ENCODE data around the gene THRB.
A peak's percentile ranks its signal among the peaks of the same experiment; 100 is the strongest.
"Not testable (repeated sequence)": the region's sequence is repeated elsewhere in the genome, so short reads cannot be mapped to it uniquely, and the experiment has no call there.

THRB gene

DNA sequence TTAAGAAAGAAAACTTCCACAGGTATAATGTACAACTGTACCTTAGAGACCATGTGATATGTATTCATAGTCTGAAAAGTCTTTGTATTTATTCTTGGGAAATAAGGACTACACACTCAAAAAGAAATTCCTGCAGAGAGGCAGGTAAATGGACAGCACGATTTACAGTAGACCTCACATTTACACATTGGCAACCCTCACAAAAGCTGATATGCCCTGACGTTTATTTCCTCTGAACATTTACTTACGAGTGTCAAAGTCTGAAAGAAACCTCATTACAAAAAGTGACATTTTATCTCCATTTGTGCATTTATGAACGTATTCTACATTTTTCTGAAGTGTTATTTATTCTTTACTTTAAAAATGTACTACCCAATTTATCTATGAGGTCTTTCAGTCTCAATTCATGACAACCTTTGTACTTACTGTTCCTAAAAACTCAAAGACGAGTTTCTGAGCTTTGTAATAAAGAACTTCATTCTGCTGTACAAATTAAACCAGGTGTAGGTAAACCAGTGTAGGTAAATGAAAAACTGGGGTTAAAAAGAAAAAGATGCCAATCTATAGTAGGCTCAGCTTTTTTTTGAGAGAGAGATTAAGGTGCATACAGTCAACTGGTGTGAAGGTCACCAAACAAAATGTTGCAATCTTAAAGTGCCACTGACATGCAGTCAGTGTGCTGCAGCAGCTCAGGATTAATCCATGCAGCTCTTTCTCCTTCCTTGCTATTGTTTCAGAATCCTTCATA lies 44.3 kb downstream of the THRB start:
- DNase-seq (ENCODE audit: low spot score), result no peak

DNA sequence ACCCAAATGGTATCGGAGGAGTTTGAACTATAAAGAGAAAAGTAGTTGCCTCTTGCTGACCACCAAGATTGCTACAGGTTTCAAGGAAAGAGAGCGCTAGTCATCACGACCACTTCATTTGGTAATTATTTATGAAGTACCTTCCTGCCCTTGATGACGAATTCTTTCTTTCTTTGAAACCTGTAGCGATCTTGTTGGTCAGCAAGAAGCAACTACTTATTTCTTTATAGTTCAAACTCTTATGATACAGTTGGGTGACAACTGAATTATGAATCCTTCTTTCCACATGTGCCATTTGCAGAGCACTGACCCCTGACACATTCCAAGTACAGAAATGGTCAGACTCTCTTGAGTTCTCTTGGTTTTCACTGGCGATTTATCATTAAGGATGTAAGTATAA lies 46.8 kb downstream of the THRB start:
- DNase-seq (ENCODE audit: low spot score), result no peak

DNA sequence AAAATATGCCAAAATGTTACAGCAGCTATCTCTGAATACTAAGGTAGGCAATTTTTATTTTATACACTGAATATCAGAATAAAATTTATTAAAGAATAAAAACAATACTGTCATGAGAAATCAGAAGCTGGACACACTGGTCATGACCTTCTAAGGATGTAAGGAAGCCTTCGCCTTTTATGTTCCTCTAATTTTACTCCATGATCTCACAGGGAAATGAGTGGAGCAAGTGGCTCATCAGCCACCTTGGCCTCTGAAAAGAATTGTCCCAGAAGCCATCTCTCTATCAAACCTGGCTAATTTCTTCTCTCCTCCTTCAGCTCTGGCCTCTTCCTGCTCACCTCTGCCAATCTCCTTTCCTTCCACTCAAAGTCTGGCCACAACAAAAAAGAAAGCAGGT lies 48.6 kb downstream of the THRB start:
- no peak for DNase-seq (ENCODE audit: low spot score)

DNA sequence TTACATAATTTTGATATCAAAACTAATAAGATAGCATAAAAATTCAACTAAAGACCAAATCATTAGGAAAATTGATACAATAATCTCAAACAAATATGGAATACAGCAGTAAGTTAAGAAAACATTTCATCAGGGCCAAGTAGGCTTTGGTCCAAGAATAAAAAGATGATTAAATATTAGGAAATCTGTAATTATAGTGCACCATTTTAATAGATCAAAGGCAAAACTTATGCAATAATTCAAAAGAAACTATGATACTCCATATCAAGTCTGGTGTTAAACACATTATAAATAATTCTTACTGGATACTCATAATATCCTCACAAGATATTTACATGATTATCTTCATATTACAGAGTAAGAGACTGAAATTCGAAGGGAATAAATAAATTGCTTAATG lies 51.2 kb downstream of the THRB start:
- DNase-seq (ENCODE audit: low spot score), result no peak

DNA sequence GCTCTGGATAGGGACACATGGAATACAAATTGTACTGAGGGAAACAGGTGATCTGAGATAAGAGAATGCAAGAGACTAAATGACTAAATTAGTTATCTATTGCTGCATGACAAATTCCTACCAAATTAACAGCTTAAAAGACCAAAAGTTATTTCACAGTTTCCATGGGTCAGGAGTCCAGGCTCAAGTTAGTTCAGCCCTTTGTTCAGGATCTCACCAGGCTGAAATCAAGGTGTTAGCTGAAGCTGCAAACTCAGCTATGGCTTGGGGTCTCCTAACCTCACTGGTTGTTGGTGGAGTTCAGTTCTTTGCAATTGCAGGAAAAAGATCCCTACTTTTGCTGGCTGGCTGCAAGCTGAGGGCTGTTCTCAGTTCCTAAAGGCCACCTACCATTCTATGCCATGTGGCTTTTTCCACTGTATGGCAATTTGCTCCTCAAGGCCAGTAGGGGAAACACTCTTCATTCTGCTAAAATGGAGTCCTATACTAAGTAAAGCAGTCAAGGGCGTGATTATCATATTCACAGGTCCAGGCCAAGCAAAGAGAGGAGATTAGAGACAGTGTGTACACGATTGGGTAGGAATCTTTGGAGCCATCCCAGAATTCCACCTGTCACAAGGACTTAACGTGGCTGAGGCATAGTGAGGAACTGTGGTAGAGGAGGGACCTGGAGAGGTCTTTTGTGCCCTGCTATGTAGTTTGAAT lies 53.7 kb downstream of the THRB start:
- DNase-seq (ENCODE audit: low spot score), result no peak

DNA sequence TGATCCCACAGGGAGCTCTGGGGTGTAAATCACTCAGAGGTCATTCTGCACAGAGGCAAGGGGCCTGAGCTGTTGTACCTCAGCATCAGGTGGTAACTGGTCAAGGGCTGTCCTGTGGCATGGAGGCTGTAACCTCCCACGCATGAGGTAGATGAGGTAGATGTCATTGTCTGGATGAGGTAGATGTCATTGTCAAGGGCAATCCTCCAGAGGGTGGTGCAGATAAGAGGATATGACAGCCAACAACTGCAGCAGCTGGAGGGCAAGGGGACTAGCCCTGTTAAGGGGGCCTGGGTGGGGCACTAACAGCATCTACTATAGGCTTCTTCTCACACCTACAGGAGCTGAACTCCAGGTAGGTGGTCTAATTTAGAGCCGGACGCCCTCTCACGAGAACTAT lies 55.6 kb downstream of the THRB start:
- no peak for DNase-seq (ENCODE audit: low spot score)

DNA sequence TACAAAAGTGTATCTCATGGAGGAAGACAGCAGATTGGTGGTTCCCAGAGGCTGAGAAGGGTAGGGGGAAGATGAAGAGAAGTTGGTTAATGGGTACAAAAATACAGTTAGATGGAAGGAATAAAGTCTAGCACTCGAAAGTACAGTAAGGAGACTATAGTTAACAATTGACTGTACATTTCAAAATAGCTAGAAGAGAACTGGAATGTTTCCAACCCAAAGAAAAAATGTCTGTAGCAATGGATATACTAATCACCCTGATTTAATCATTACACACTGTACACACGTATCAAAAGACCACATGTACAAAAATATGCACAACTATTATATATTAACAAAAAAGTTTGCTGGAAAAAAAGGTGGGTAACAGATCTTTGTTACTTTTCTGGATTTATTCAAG lies 57.3 kb downstream of the THRB start:
- DNase-seq (ENCODE audit: low spot score), result no peak

DNA sequence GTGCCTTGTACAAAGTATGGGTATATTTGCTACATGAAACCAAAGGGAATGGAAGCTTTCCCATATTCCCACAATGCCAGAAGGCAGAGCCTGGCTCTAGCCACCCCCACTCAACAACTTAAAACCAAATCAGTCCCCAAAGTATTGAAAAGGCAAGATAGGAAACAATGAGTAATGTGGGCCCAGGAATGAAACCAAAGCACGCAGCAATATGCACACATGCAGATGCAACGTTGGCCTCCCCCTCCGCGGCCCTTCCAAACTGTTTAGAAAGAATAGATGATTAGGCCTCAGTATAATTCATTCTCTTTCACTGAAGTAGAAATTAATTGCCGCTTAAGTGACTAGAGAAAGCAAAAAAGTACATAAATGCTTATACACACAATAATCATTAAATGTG lies 59.1 kb downstream of the THRB start:
- DNase-seq (ENCODE audit: low spot score), result no peak

DNA sequence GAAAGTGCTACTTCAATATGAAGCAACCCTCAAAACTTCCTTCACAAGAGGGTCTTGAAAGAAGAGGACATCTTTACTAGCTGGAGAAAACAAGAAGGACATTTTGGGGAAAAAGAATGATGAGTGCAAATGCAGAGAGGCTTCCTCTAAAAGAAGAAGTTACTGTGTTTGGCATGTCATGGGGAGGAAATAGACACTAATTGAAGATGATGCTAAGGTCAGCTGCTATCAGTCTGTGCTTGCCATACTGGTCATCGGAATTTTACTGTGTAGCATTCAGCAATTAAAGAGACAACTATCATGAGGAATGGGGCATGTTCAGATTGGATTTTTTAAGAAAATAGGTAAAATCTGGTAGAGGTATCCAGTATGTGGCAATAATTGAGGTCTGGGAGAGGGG lies 60.0 kb downstream of the THRB start:
- no peak for DNase-seq (ENCODE audit: low spot score)

DNA sequence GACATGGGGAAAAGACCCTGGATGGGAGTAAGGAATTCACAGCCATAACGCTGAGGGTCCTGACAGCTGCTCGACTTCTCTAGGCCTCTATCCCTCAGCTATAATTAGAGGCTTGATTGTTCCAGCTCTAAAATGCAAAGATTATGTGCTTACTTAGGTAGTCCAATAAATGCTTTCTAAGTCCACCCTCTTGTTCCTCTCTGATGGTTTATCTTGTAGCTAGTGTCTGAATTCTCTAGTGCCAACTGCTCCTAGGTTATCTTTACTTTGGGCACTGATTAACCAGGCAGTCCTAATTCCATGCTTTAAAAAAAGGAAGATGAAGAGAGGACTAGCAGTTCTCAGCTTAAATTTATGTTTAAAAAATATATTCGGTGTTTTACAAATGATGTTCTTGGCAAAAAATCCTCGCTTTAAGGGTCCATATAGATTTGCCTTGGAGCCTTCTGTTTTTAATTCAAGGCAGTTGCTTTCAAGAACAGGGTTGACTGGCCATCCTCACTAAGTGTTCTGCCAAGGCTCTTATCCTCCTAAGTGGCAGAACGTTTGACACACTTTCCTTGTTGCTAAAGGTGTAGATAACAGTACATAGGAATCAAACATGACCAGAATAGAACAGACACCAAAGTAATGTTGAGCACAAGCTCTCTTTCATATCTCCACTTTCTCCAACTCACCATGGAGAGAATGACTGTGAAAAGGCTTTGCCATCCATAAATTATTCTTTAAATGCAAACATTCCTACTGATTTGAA lies 60.6 kb downstream of the THRB start:
- DNase-seq (ENCODE audit: low spot score), result no peak

DNA sequence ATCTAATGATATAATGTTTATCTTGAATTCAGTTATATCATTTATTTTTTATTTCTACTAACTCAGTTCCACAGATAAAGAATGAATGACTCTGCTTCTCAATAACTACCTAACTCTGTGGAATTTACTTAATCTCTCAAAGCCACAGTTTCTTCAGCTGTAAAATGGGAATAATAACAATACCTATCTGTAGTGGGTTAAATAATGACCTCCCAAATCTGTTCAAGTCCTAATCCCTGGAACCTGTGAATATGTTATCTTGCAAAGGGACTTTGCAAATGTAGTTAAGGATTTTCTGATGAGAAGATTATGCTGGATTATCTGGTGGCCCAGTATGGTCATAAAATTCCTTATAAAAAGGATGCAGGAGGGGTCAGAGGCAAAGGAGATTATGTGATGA lies 61.7 kb downstream of the THRB start:
- DNase-seq (ENCODE audit: low spot score), result no peak

DNA sequence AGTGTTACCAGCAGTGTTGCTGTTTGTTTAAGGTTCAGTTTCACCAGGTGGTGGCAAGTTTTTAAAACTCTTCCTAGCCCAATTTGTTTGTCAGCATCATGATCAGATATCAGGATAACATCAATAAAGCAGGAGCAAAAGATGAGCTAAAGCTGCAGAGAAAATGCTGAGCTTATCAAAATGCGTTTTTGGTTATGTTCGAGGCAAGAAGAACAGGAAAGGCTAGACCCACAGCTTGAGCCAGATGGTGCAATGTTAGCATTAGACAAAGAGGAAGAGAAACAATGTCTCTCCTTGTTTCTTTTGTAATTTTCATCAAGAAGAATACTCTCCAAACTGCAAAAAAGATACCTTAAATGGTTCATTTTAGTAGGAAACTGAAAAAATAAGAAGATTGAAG lies 66.2 kb downstream of the THRB start:
- peak; percentile 34 for DNase-seq (ENCODE audit: low spot score)

DNA sequence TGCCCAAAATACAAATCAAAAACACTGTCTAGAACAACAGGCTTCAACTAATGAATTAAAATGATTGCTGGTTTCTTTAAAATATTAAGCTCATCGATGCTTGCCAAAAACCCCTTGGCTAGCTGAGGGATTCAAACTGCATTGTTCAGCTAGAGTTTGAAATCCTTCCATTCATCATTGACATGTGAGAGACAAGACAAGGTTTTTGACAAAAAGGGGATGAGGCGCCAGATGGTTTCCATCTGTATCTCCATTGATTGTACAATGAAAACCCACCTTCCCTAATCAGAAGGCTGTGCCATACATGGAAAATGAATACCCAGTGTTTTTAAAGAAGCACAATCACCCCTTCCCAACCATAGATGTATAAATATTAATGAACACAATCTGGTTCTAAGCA lies 67.8 kb downstream of the THRB start:
- no peak for DNase-seq (ENCODE audit: low spot score)

DNA sequence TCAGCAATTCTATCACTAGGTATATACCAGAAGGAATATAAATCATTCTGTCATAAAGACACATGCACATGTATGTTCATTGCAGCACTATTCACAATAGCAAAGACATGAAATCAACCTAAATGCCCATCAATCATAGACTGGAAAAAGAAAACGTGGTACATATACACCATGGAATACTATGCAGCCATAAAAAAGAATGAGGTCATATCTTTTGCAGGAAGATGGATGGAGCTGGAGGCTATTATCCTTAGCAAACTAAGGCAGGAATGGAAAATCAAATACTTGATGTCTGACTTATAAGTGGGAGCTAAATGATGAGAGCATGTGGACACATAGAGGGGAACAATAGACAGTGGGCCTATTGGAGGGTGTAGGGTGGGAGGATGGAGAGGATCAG lies 73.8 kb downstream of the THRB start:
- DNase-seq (ENCODE audit: low spot score), result not testable (repeated sequence)

DNA sequence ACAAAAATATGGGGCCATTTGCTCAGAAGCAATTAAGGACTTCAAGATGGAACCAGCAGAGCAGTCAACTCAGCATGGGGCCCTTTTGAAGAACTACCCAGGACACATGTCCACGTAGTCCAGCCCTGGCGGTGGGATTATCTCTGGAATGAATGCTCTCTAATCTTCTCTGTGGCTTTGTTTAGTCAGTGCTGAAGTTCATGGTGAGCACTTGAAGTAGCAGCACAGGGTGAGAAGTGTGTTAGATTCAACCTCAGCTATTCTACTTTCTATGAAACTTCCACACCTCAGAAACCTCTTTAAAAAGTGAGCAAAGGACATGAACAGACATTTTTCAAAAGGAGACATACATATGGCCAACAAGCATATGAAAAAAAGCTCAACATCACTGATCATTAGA lies 74.4 kb downstream of the THRB start:
- no peak for DNase-seq (ENCODE audit: low spot score)

DNA sequence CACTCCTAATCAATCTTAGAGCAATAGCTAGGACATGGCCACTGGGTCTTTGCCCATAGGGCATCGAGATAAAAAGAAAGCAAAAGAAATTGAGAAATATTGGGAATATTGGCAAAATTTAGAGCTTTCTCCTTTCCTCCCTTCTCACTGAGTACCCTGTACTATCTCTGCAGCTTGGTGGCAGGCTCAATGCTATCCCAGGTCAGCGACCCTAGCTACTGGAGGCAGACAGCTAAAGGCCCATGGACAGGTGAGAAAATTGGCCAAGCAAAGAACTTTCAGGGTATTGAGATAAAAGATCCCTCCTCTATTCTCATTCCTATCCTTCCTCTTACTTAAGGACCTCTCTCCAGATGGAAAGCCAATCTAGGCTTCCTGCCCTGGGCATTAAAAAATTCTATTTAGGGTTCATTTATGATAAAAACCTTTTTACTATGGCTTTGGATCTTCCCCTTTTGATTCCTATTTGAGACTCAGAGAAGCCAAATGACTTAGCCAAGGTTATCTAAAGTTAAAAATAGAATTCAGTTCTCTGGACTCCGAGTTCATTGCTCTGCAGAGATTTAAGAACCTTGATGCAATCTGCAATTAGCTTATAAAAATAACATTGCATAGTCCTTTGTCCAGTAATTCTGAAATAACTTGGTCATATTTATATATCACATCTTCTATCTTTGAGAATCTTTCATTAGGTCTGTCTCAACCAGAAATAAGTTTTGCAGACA lies 75.4 kb downstream of the THRB start:
- no peak for DNase-seq (ENCODE audit: low spot score)

DNA sequence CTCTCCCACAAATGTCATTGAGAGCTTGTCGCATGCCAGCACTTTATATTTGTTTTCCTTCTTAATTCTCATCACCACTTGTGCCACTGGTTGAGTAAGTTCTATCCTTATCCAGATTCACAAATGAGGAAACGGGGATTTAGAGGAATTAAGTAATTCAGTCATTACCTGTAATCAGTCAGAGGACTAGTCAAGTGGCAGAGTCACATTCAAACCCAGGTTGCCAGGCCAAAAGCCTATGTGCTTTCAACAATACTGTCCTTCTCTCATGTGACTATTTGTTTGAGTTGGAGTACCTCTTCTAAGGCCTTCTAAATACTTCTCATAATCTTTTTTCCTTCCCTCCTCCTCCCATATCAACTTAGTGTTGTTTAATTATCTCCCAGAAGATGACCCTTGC lies 76.9 kb downstream of the THRB start:
- no peak for DNase-seq (ENCODE audit: low spot score)

DNA sequence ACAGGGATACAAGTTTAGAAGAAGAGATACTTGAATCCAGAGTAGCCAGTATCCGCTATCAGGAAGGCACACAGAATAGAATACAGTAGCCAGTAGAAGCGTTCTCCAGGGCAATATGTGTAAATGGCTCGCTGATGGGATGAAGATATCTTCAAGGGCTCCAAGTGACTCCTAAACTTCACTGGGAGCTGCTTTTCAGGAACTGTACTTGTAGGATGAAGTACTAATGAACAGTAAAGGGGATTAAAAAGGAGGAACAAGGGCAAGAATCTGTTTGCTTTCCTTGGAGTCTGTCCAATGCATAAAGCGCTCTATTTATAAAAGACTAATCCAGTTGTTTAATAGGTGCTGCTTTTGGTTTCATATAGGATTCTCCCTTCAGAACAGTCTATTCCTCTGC lies 78.4 kb downstream of the THRB start:
- no peak for DNase-seq (ENCODE audit: low spot score)

DNA sequence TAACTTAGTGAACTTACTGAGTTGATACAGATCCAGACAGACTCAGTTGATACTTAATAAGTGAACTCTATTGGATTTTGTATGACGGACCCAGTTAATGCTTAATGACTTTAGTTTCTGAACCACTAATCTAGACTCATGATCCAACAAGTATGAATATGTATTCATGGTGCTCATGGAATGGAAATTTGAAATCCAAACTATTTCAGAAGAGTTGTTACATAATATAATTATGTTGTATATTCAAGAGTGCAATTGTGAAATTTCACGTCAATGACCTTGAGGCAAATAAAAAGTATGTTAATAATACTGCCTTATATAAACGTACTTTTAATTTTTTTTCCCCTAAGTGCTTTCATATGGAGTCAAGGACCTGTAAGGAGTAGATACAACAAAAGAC lies 78.8 kb downstream of the THRB start:
- no peak for DNase-seq (ENCODE audit: low spot score)

DNA sequence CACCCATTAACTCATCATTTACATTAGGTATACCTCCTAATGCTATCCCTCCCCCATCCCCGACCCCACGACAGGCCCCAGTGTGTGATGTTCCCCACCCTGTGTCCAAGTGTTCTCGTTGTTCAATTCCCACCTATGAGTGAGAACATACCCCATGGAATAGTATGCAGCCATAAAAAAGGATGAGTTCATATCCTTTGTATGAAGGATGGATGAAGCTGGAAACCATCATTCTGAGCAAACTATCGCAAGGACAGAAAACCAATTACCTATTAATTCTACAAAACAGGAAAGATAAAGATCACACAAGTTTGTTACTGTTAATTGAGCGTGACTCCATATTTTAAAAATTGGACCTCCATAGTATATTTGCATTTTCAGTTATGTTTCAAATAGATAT lies 81.0 kb downstream of the THRB start:
- DNase-seq (ENCODE audit: low spot score), result not testable (repeated sequence)

DNA sequence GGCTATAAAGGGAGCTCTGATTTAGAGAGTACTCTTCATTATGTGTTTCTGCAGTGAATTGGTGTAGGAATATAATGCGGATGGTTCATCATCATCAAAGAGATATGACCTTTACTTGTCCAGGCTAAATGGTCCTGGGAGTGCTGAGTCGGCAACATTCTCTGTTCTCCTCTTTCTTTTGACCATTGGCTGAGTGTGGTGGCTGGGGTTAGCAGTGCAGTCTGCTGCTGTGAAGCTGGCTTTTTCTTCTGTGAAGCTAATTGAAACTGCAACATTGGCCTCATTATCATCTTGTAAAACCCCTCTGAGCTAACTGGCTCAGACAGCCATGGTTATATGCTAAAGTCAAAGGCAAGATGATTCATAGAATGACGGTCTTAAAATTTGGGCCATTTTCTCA lies 83.8 kb downstream of the THRB start:
- DNase-seq (ENCODE audit: low spot score), result no peak

DNA sequence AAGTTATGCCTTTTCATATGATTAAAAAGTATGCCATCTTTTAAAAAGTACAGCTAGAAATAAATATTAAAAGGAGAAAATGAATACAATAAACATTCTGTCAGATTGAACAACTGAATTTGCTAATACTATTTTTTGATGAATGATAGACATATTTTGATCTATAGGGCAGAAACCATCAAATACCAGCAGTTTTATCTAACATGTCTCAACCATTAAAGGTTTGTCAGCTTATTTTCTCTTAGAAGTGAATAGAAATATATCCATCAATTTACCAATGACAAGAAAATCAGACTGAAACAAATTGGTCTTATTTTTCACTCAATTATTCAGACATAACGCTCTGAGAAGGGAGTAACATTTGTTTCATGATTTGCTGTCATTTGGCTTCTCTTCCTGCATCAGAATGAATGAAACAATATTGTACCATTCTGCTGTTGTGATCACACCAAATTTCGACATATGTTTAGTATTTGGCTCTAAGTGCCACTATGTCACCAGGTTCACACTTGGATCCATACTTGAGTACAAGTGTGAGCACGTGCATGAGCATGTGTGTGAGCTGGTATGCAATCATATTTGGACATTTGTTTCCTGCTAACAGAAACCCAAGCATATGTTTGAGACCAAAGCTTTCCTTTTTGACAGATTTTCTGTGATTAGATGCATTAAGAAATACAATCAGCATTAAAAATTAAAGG lies 86.5 kb downstream of the THRB start:
- DNase-seq (ENCODE audit: low spot score), result no peak

Measured in pons (tissue), 1 donor.